H9 (cell line): ENCODE results near the gene NAGPA. TPM values are rescaled to one million over a fixed set of nuclear protein-coding genes. Genes with fewer than 3 reads are reported as not detected.

Experiments
- DNase-seq: peaks from one replicate; pipeline ENCODE4 v3.0.0-alpha.2; 2017
- H2AFZ ChIP-seq: one replicate; pipeline ENCODE4 v1.6.1; 2013; ENCODE audit warnings: mild to moderate bottlenecking, low read length, control low read depth, moderate library complexity
- H2AK5ac ChIP-seq: 2 replicates; pipeline ENCODE4 v1.6.1; 2013; ENCODE audit warnings: low read length, control low read depth, mixed read lengths; ENCODE audit not compliant: insufficient read length
- H2BK120ac ChIP-seq: one replicate; pipeline ENCODE4 v1.6.1; 2013; ENCODE audit warnings: low read depth, mild to moderate bottlenecking, low read length, control low read depth, inconsistent platforms; ENCODE audit not compliant: poor library complexity, severe bottlenecking
- H2BK12ac ChIP-seq: 2 replicates; pipeline ENCODE4 v1.6.1; 2013; ENCODE audit warnings: low read length, control low read depth, mixed read lengths, low read depth; ENCODE audit not compliant: insufficient read length
- H2BK15ac ChIP-seq: 2 replicates; pipeline ENCODE4 v1.6.1; 2013; ENCODE audit warnings: low read depth, low read length, control low read depth
- H2BK20ac ChIP-seq: one replicate; pipeline ENCODE4 v1.6.1; 2013; ENCODE audit warnings: low read depth, mild to moderate bottlenecking, low read length, control low read depth, inconsistent platforms; ENCODE audit not compliant: poor library complexity, severe bottlenecking
- H2BK5ac ChIP-seq: 2 replicates; pipeline ENCODE4 v1.6.1; 2013; ENCODE audit warnings: low read length, control low read depth, mixed read lengths; ENCODE audit not compliant: insufficient read length
- H3K14ac ChIP-seq: 2 replicates; pipeline ENCODE4 v1.6.1; 2013; ENCODE audit warnings: low read length, control low read depth; ENCODE audit not compliant: insufficient read depth
- H3K18ac ChIP-seq: 2 replicates; pipeline ENCODE4 v1.6.1; 2013; ENCODE audit warnings: low read depth, mild to moderate bottlenecking, mixed read lengths, low read length, control low read depth; ENCODE audit not compliant: insufficient read length
- H3K23ac ChIP-seq: 2 replicates; pipeline ENCODE4 v1.6.1; 2013; ENCODE audit warnings: low read length, control low read depth, mixed read lengths, low read depth; ENCODE audit not compliant: insufficient read length
- H3K23me2 ChIP-seq: 2 replicates; pipeline ENCODE4 v1.6.1; 2013; ENCODE audit warnings: low read depth, mild to moderate bottlenecking, mixed read lengths, low read length, control low read depth; ENCODE audit not compliant: insufficient read length, poor library complexity, severe bottlenecking
- H3K27ac ChIP-seq: 2 replicates; pipeline ENCODE4 v1.5.1; 2013; ENCODE audit warnings: low read length, control low read depth, mixed read lengths, low read depth; ENCODE audit not compliant: insufficient read length
- H3K27me3 ChIP-seq: 2 replicates; pipeline ENCODE4 v1.6.1; 2013; ENCODE audit warnings: low read length, control low read depth, inconsistent platforms; ENCODE audit not compliant: insufficient read depth
- H3K4ac ChIP-seq: 2 replicates; pipeline ENCODE4 v1.6.1; 2013; ENCODE audit warnings: low read depth, mild to moderate bottlenecking, control low read depth, inconsistent platforms, low read length, moderate library complexity
- H3K4me1 ChIP-seq: 2 replicates; pipeline ENCODE4 v1.6.1; 2013; ENCODE audit warnings: low read length, control low read depth, inconsistent platforms; ENCODE audit not compliant: insufficient read depth
- H3K4me2 ChIP-seq: 2 replicates; pipeline ENCODE4 v1.6.1; 2013; ENCODE audit warnings: low read length, control low read depth, mixed read lengths; ENCODE audit not compliant: insufficient read length, insufficient read depth
- H3K56ac ChIP-seq: 2 replicates; pipeline ENCODE4 v1.6.1; 2013; ENCODE audit warnings: low read depth, mild to moderate bottlenecking, mixed read lengths, low read length, control low read depth; ENCODE audit not compliant: insufficient read length
- H3K79me1 ChIP-seq: 2 replicates; pipeline ENCODE4 v1.6.1; 2013; ENCODE audit warnings: low read depth, mild to moderate bottlenecking, moderate library complexity, low read length, control low read depth, inconsistent platforms; ENCODE audit not compliant: insufficient read depth, poor library complexity, severe bottlenecking
- H3K79me2 ChIP-seq: 2 replicates; pipeline ENCODE4 v1.6.1; 2013; ENCODE audit warnings: low read length, control low read depth, inconsistent platforms; ENCODE audit not compliant: insufficient read depth
- H3K9ac ChIP-seq: 2 replicates; pipeline ENCODE4 v1.6.1; 2013; ENCODE audit warnings: low read length, control low read depth, mixed read lengths; ENCODE audit not compliant: insufficient read length; ENCODE audit errors: extremely low read depth
- H3K9me3 ChIP-seq: one replicate; pipeline ENCODE4 v1.6.1; 2013; ENCODE audit warnings: low read depth, low read length, inconsistent platforms; ENCODE audit not compliant: control insufficient read depth
- H3T11ph ChIP-seq: one replicate; pipeline ENCODE4 v1.6.1; 2013; ENCODE audit warnings: mild to moderate bottlenecking, low read length, control low read depth, inconsistent platforms
- H4K20me1 ChIP-seq: one replicate; pipeline ENCODE4 v1.6.1; 2013; ENCODE audit not compliant: control insufficient read depth, insufficient read length, insufficient read depth
- H4K5ac ChIP-seq: 2 replicates; pipeline ENCODE4 v1.6.1; 2013; ENCODE audit warnings: low read depth, mild to moderate bottlenecking, mixed read lengths, low read length, control low read depth; ENCODE audit not compliant: insufficient read length
- H4K8ac ChIP-seq: replicated peaks from 2 replicates; pipeline ENCODE4 v1.6.1; 2013; ENCODE audit warnings: low read length, control low read depth, mixed read lengths, low read depth; ENCODE audit not compliant: insufficient read length
- H4K91ac ChIP-seq: 2 replicates; pipeline ENCODE4 v1.6.1; 2013; ENCODE audit warnings: low read depth, mild to moderate bottlenecking, moderate library complexity, mixed read lengths, low read length, control low read depth; ENCODE audit not compliant: insufficient read length
- H3K27ac Mint-ChIP-seq, 3 experiments: 2 replicates in 2 of 3; 3 replicates in 1 of 3; pipeline ENCODE4 v1.8.0; 2020 to 2021; ENCODE audit warnings: mixed read lengths in 3 of 3, mild to moderate bottlenecking in 1 of 3, moderate library complexity in 1 of 3
- H3K27me3 Mint-ChIP-seq: 2 replicates; pipeline ENCODE4 v1.8.0; 2021; ENCODE audit warnings: low read depth, mild to moderate bottlenecking, moderate library complexity, mixed read lengths
- H3K36me3 Mint-ChIP-seq, 3 experiments: 2 replicates in 2 of 3; 3 replicates in 1 of 3; pipeline ENCODE4 v1.8.0; 2020 to 2021; ENCODE audit warnings: low read depth in 3 of 3, mixed read lengths in 3 of 3; ENCODE audit not compliant: insufficient read depth in 1 of 3
- H3K4me1 Mint-ChIP-seq, 2 experiments: 2 replicates each; pipeline ENCODE4 v1.8.0; 2020; ENCODE audit warnings: mixed read lengths in 2 of 2
- H3K4me3 Mint-ChIP-seq, 2 experiments: 2 replicates in 1 of 2; 3 replicates in 1 of 2; pipeline ENCODE4 v1.8.0; 2020 to 2021; ENCODE audit warnings: mild to moderate bottlenecking in 2 of 2, mixed read lengths in 2 of 2, moderate library complexity in 1 of 2
- H3K9me3 Mint-ChIP-seq, 2 experiments: 2 replicates in 1 of 2; 3 replicates in 1 of 2; pipeline ENCODE4 v1.8.0; 2020; ENCODE audit warnings: mild to moderate bottlenecking in 2 of 2, mixed read lengths in 2 of 2, moderate library complexity in 1 of 2
- WGBS: extraction: QIAGEN DNeasy Blood & Tissue Kit; methylation state at CpG from one replicate; pipeline ENCODE4 v1.1.7; 2013; ENCODE audit warnings: missing lambda C conversion rate, low lambda C conversion rate, mixed read lengths; ENCODE audit not compliant: insufficient read length; ENCODE audit errors: extremely low coverage; 5-methylcytosine and 5-hydroxymethylcytosine counted together
- total RNA-seq: library from RNA; stranded (reverse); gene quantifications from 2 replicates; pipeline ENCODE4 v1.2.1, GENCODE V29; 2021
- TF ChIP-seq, protein P1 (sequence below): fragments of 200-600 bp; sonication (generic); conservative IDR thresholded peaks from 3 replicates; pipeline ENCODE4 v1.8.0; 2021; ENCODE audit warnings: antibody characterized with exemption, mild to moderate bottlenecking

The NAGPA gene
- total RNA-seq, 1 experiment from 2014 or later = 12.1 TPM

GRCh38 chr16:5073279-5073629 is 39.5 kb upstream of the NAGPA start:
- Histone ChIP-seq H3K79me2 (peaks cover 5% of the 10 kb centered on the region; the same call in 1 of the 2 replicates), H2BK12ac (no peak overlapping the region), H2BK15ac (no peak overlapping the region), H2BK5ac (no peak overlapping the region), H3K4me2 (no peak overlapping the region), H2AK5ac (no peak overlapping the region), H3K9ac (no peak overlapping the region), H3K56ac (no peak overlapping the region), H3K23me2 (peaks cover 7% of the 10 kb centered on the region), H4K91ac (no peak overlapping the region), H3K18ac (no peak overlapping the region), H3K79me1 (peaks cover 4% of the 10 kb centered on the region), H2AFZ (no peak overlapping the region), H4K8ac (no peak overlapping the region), H4K20me1 (no peaks in the 10 kb centered on the region), H3K4ac (no peak overlapping the region), H3K14ac (no peak overlapping the region), H3K9me3 (no peaks in the 10 kb centered on the region), H4K5ac (no peak overlapping the region), H3T11ph (no peak overlapping the region), H3K23ac (no peak overlapping the region), H2BK20ac (no peak overlapping the region), H2BK120ac (no peak overlapping the region), H3K27me3 (no peaks in the 10 kb centered on the region), H3K4me1 (no peaks in the 10 kb centered on the region), H3K27ac (no peak overlapping the region)
- TF ChIP-seq, protein P1, sequence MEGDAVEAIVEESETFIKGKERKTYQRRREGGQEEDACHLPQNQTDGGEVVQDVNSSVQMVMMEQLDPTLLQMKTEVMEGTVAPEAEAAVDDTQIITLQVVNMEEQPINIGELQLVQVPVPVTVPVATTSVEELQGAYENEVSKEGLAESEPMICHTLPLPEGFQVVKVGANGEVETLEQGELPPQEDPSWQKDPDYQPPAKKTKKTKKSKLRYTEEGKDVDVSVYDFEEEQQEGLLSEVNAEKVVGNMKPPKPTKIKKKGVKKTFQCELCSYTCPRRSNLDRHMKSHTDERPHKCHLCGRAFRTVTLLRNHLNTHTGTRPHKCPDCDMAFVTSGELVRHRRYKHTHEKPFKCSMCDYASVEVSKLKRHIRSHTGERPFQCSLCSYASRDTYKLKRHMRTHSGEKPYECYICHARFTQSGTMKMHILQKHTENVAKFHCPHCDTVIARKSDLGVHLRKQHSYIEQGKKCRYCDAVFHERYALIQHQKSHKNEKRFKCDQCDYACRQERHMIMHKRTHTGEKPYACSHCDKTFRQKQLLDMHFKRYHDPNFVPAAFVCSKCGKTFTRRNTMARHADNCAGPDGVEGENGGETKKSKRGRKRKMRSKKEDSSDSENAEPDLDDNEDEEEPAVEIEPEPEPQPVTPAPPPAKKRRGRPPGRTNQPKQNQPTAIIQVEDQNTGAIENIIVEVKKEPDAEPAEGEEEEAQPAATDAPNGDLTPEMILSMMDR = no peak
- H3K4me3 Mint-ChIP-seq = peak overlapping the region; percentile 92 to 96
- H3K27me3 Mint-ChIP-seq = no peaks in the 10 kb centered on the region; the same call in 1 of the 2 replicates
- H3K9me3 Mint-ChIP-seq = no peaks in the 10 kb centered on the region; a peak in 2 of 5 replicates
- H3K27ac Mint-ChIP-seq = no peak overlapping the region; a peak in 1 of 7 replicates
- DNase-seq = no peak
- peaks cover 12 to 13% of the 10 kb centered on the region in 2 experiments for H3K4me1 Mint-ChIP-seq
- WGBS = no CpG with 5 or more reads among the region's 2 CpGs
- H3K36me3 Mint-ChIP-seq = peaks cover 22 to 37% (median 35%) of the 10 kb centered on the region in 3 experiments; a peak in 6 of 7 replicates
